Pancreas (tissue), 10 donors: ENCODE results near the gene LRRC63. TPM values are rescaled to one million over a fixed set of nuclear protein-coding genes. Genes with fewer than 3 reads are reported as not detected.

Experiments
- ATAC-seq, 4 donors: fragments of 200-7000 bp; cut with Tn5 transposase; one replicate each; pipeline versions ENCODE4 v1.8.0 to v1.9.1; 2020; ENCODE audit warnings: mild to moderate bottlenecking in 4 of 4, moderate library complexity in 4 of 4
- DNase-seq, 6 donors: peaks; one replicate each; pipeline ENCODE4 v3.0.0-alpha.2; 2020
- FAIRE-seq: peaks from 2 replicates; lab custom pipeline; 2012; peaks lifted over from hg19 to GRCh38; lab: Jason Lieb, UNC
- H3K27ac ChIP-seq, 4 donors: fragments of 200-600 bp; sonication (generic); 1 replicate in 3 of 4; 2 replicates in 1 of 4; pipeline versions ENCODE4 v1.5.0 to v1.8.0; 2020
- H3K27me3 ChIP-seq, 4 donors: fragments of 200-600 bp; one replicate each; pipeline ENCODE4 v1.8.0; 2021
- H3K36me3 ChIP-seq, 3 donors: fragments of 200-600 bp; sonication (generic) in 1 of 3; one replicate each; pipeline versions ENCODE4 v1.5.0 to v1.8.0; 2020 to 2021
- H3K4me1 ChIP-seq, 3 donors: fragments of 200-600 bp; one replicate each; pipeline ENCODE4 v1.8.0; 2021
- H3K4me3 ChIP-seq, 4 donors: fragments of 200-600 bp; sonication (generic) in 2 of 4; one replicate each; pipeline versions ENCODE4 v1.5.0 to v1.8.0; 2020 to 2021
- H3K9me3 ChIP-seq, 4 donors: fragments of 200-600 bp; one replicate each; pipeline ENCODE4 v1.8.0; 2021
- CTCF ChIP-seq, 4 donors: fragments of 200-600 bp; sonication (generic) in 3 of 4; IDR thresholded peaks; one replicate each; pipeline versions ENCODE4 v1.5.0 to v1.8.0; 2021; ENCODE audit warnings: antibody characterized with exemption in 4 of 4
- WGBS, 2 donors: extraction: QIAGEN DNeasy Blood & Tissue Kit; methylation state at CpG; one replicate each; pipeline ENCODE4 v1.1.7; 2013; 5-methylcytosine and 5-hydroxymethylcytosine counted together
- intact Hi-C, 3 donors: fragments of 100-400 bp; cut with DNase I; formaldehyde crosslinking; loops; one replicate each; pipeline versions ENCODE4 v1.11.1 to v1.14.2; 2022
- polyA plus RNA-seq, 2 donors: library from polyadenylated mRNA; stranded (reverse); fragments of 200-250 nt; gene quantifications; one replicate each; pipeline ENCODE4 v1.2.3, GENCODE V29; 2013
- total RNA-seq, 6 donors: library from RNA; stranded (reverse); fragmentation: NEBNext Ultra II Directional in 4 of 6; extraction: Animal tissue kit (Norgen Biotek cat#: 25700) in 4 of 6; gene quantifications; one replicate each; pipeline versions ENCODE4 v1.2.1 to v1.2.4, GENCODE V29; 2021 to 2023
- donor health status: healthy with polysubstance abuse.
- donor health status: DM: no; HTN: no; CAD: no; lungs with moderate emphysema.
- donor health status: DM: no; HTN: no; CAD: no.
- donor health status: control.
- donor health status: control.
- donor health status: Bipolar disorder and iron deficiency.
- donor health status: DM: yes; HTN: yes; CAD: no.
- donor health status: DM: no; HTN: no; CAD: no.
- donor health status: DM: no; HTN: no; CAD: no.
- donor health status: DM: yes; HTN: yes; CAD: no.

Gene LRRC63
- total and polyA plus RNA-seq, 8 donors, result 0.14 to 0.19 TPM; not detected in 6

DNA sequence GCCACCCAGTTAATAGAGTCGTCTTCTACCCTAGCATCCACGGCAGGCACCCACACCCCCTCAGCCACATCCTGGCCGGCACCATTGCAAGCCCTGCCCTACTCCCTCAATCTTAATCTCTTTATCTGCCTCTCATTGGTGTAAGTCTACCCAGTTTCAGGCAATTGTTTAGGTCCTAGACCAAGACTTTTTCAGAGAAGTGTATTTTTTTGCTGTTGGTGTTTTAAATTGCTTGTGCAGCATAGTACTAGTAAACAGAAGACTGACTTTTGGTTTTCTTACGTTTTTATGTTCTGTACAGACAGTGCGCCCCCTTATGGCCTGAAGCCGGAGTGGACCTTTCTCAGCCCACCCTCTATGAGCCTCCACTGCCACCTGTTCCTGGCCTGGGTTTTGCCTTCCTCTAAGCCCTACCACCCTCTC is 27.4 kb upstream of the LRRC63 start:
- TF ChIP-seq CTCF (IDR thresholded peaks at IDR 0.05), result peak in 1 of 4 donors; percentile 22
- no peaks in the 10 kb centered on the region for H3K36me3 ChIP-seq
- ATAC-seq (peak in 2 of 4 donors; percentile 60 to 75), FAIRE-seq (no peak), DNase-seq (no peak)
- no peak overlapping the region for H3K4me3 ChIP-seq
- intact Hi-C loops, result no loop called here
- no peaks in the 10 kb centered on the region for H3K27me3 ChIP-seq
- H3K9me3 ChIP-seq, result no peaks in the 10 kb centered on the region
- 36 to 42% methylated on average over 6 of the region's 6 CpGs for WGBS, 2 donors
- H3K4me1 ChIP-seq, result no peaks in the 10 kb centered on the region
- H3K27ac ChIP-seq, result no peak overlapping the region

GRCh38 chr13:46185634-46186033 is 26.1 kb upstream of the LRRC63 start:
- no peaks in the 10 kb centered on the region for H3K36me3 ChIP-seq
- no peak for DNase-seq
- H3K27me3 ChIP-seq, result no peaks in the 10 kb centered on the region
- no peak overlapping the region for H3K27ac ChIP-seq
- H3K9me3 ChIP-seq, result no peaks in the 10 kb centered on the region
- TF ChIP-seq CTCF (IDR thresholded peaks at IDR 0.05), result no peak
- 80 to 88% methylated on average over 4 of the region's 4 CpGs for WGBS, 2 donors
- intact Hi-C loops, result no loop called here
- FAIRE-seq, result no peak
- H3K4me3 ChIP-seq, result no peak overlapping the region
- H3K4me1 ChIP-seq, result no peaks in the 10 kb centered on the region
- no peak for ATAC-seq

GRCh38 chr13:46192412-46192811 is 19.3 kb upstream of the LRRC63 start:
- Histone ChIP-seq H3K27ac (no peak overlapping the region), H3K27me3 (no peaks in the 10 kb centered on the region), H3K4me1 (no peaks in the 10 kb centered on the region), H3K9me3 (no peaks in the 10 kb centered on the region), H3K36me3 (no peaks in the 10 kb centered on the region), H3K4me3 (no peak overlapping the region)
- no peak for DNase-seq
- intact Hi-C loops, result no loop called here
- 25 to 35% methylated on average over 1 of the region's 1 CpG for WGBS, 2 donors
- TF ChIP-seq CTCF (IDR thresholded peaks at IDR 0.05), result no peak
- FAIRE-seq, result no peak
- no peak for ATAC-seq

DNA sequence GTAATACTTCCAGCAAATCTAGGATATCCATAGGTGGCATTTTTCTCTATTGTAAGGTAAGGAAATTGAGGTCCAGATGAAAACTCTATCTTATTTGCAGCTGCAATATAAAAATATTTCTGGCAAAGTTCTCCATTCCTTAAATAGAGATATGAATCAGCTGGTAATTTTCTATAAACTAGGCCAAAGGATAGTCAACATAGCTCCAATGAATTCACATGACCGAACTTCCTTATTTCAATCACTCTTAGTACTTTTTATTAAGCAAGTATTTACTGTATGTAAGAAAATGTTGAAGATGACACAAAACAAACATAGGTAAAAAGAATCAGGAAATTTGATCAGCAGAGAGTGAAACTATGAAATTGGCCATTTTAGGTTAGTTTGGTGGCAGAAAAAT is 16.7 kb upstream of the LRRC63 start:
- ATAC-seq (peak in 1 of 4 donors; percentile 25), FAIRE-seq (no peak)

More for the DNA sequence above, 16.7 kb upstream of the LRRC63 start:
- intact Hi-C loops, result no loop called here
- no peak for DNase-seq
- Histone ChIP-seq H3K36me3 (no peaks in the 10 kb centered on the region), H3K27ac (no peak overlapping the region), H3K4me3 (no peak overlapping the region), H3K4me1 (no peaks in the 10 kb centered on the region), H3K27me3 (no peaks in the 10 kb centered on the region), H3K9me3 (no peaks in the 10 kb centered on the region)
- TF ChIP-seq CTCF (IDR thresholded peaks at IDR 0.05), result no peak
- WGBS, 2 donors, result 83 to 93% methylated on average over 1 of the region's 1 CpG
